ENCODE measurements around the gene GP9. TPM values are rescaled to one million over a fixed set of nuclear protein-coding genes. Genes with fewer than 3 reads are reported as not detected.

Gene GP9
- total and polyA plus RNA-seq, 9 of the 15 experiments (the other 6 are each of a cell fraction or from before 2014, with no cell fraction given), result not detected

GRCh38 chr3:129031476-129032215 lies 28.9 kb upstream of the GP9 start:
- TF ChIP-seq SRSF3 (IDR thresholded peaks at IDR 0.05; ENCODE audit: insufficient read depth, low read length), result no peak
- 33% methylated on average over 7 of the region's 10 CpGs for WGBS (ENCODE audit: insufficient coverage, low coverage, missing lambda C conversion rate)
- in situ Hi-C loops (cut with MboI) (no loop called here), intact Hi-C loops (cut with micrococcal nuclease) (no loop called here)
- FAIRE-seq (no peak), DNase-seq (ENCODE audit: extremely low read depth in 1 of 4, low spot score in 3 of 4) (no peak), ATAC-seq (no peak)
- Histone ChIP-seq H3K4me3 (no peak overlapping the region), H3K27me3 (ENCODE audit: control insufficient read depth in 2 of 2, insufficient read depth in 2 of 2, low read length in 2 of 2) (no peaks in the 10 kb centered on the region; a peak in 1 of 5 replicates), H3K79me2 (ENCODE audit: control insufficient read depth, insufficient read depth, low read length) (no peaks in the 10 kb centered on the region), H3K27ac (ENCODE audit: extremely low read depth, low read depth, low read length) (no peak overlapping the region), H3K9me3 (replicated peaks; ENCODE audit: control insufficient read depth, insufficient read depth, low read depth, low read length) (peaks cover 2% of the 10 kb centered on the region; the same call in 1 of the 2 replicates), H3K4me2 (ENCODE audit: insufficient read depth, low read length) (no peak overlapping the region), H3K4me1 (replicated peaks in 1 of 2; ENCODE audit: control insufficient read depth in 2 of 2, insufficient read depth in 2 of 2, low read length in 2 of 2) (peaks cover 2 to 16% of the 10 kb centered on the region in 2 experiments; a peak in 4 of 5 replicates), H3K36me3 (ENCODE audit: control insufficient read depth, insufficient read depth, low read length) (no peaks in the 10 kb centered on the region), H3K9ac (ENCODE audit: insufficient read depth in 1 of 2, low read depth in 2 of 2, low read length in 2 of 2) (no peak overlapping the region), H3K9me1 (ENCODE audit: control insufficient read depth, insufficient read depth, low read length) (no peaks in the 10 kb centered on the region), H2AFZ (ENCODE audit: low read depth, low read length) (no peak overlapping the region), H4K20me1 (replicated peaks; ENCODE audit: control insufficient read depth, insufficient read depth, low read length) (no peaks in the 10 kb centered on the region)
- no TSS peak for BruUV-seq (replicated peaks)
- CTCF ChIA-PET (ENCODE audit: low intra/inter-chr PET ratio), result no interaction called here
- POLR2A ChIA-PET, result interaction anchor here (1.0 to 1.1 kb wide), 2 partner anchors 10 to 22 kb away, joined by 3 to 4 read pairs; no protein-coding TSS in a partner anchor

DNA sequence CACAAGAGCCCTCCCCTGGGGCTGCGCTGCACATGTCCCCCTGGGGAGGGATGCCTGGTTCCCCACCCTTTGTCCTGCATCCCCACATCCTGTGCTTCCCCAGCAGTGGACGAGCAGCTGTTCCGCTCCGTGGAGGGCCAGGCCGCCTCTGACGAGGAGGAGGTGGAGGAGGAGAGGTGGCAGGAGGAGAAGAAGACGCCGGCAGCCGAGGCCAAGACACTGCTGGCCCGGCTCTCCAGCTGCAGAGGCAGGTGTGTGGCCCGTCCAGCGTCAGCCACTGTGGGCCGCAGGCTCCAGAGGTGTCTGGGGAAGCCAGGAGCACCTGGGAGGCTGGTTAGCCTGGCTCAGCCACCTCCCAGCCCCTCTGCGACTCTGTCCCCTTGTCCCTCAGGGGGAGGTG lies 27.9 kb upstream of the GP9 start:
- H3K79me2 ChIP-seq (ENCODE audit: control insufficient read depth, insufficient read depth, low read length), result no peaks in the 10 kb centered on the region
- ChIA-PET POLR2A (interaction anchor here (1.1 kb wide), 1 partner anchor 9 kb away, joined by 3 read pairs; no protein-coding TSS in a partner anchor), CTCF (ENCODE audit: low intra/inter-chr PET ratio) (no interaction called here)
- BruUV-seq (replicated peaks), result no TSS peak
- no peaks in the 10 kb centered on the region; a peak in 1 of 5 replicates for H3K27me3 ChIP-seq (ENCODE audit: control insufficient read depth in 2 of 2, insufficient read depth in 2 of 2, low read length in 2 of 2)
- H4K20me1 ChIP-seq (replicated peaks; ENCODE audit: control insufficient read depth, insufficient read depth, low read length), result no peaks in the 10 kb centered on the region
- no peak for FAIRE-seq
- H3K4me3 ChIP-seq, result no peak overlapping the region
- no peak; the same call in 2 of the 3 replicates for ATAC-seq
- H3K9me3 ChIP-seq (replicated peaks; ENCODE audit: control insufficient read depth, insufficient read depth, low read depth, low read length), result peaks cover 2% of the 10 kb centered on the region; the same call in 1 of the 2 replicates
- 17% methylated on average over 4 of the region's 14 CpGs for WGBS (ENCODE audit: insufficient coverage, low coverage, missing lambda C conversion rate)
- no peak overlapping the region for H3K4me2 ChIP-seq (ENCODE audit: insufficient read depth, low read length)
- in situ Hi-C loops (cut with MboI), result no loop called here
- H3K27ac ChIP-seq (ENCODE audit: extremely low read depth, low read depth, low read length), result no peak overlapping the region
- H3K9me1 ChIP-seq (ENCODE audit: control insufficient read depth, insufficient read depth, low read length), result no peaks in the 10 kb centered on the region
- no peak for DNase-seq (ENCODE audit: extremely low read depth in 1 of 4, low spot score in 3 of 4)
- H3K4me1 ChIP-seq (replicated peaks in 1 of 2; ENCODE audit: control insufficient read depth in 2 of 2, insufficient read depth in 2 of 2, low read length in 2 of 2), result peaks cover 0 to 5% of the 10 kb centered on the region in 2 experiments; a peak in 2 of 5 replicates
- no peak overlapping the region; a peak in 1 of 4 replicates for H3K9ac ChIP-seq (ENCODE audit: insufficient read depth in 1 of 2, low read depth in 2 of 2, low read length in 2 of 2)
- intact Hi-C loops (cut with micrococcal nuclease), result no loop called here
- H2AFZ ChIP-seq (ENCODE audit: low read depth, low read length), result no peak overlapping the region
- H3K36me3 ChIP-seq (ENCODE audit: control insufficient read depth, insufficient read depth, low read length), result no peaks in the 10 kb centered on the region
- TF ChIP-seq RBM39 (optimal IDR thresholded peaks at IDR 0.05; ENCODE audit: low read depth, low read length) (no peak), GATAD2A (IDR thresholded peaks at IDR 0.05) (no peak), KLF13 (tag; IDR thresholded peaks at IDR 0.05; ENCODE audit: borderline replicate concordance, low read depth) (no peak), SREBF1 (IDR thresholded peaks at IDR 0.05; ENCODE audit: borderline replicate concordance, low read depth, low read length) (no peak), EWSR1 (IDR thresholded peaks at IDR 0.05; ENCODE audit: borderline replicate concordance, low read depth, partially characterized antibody) (no peak)
- TF ChIP-seq, protein P1, sequence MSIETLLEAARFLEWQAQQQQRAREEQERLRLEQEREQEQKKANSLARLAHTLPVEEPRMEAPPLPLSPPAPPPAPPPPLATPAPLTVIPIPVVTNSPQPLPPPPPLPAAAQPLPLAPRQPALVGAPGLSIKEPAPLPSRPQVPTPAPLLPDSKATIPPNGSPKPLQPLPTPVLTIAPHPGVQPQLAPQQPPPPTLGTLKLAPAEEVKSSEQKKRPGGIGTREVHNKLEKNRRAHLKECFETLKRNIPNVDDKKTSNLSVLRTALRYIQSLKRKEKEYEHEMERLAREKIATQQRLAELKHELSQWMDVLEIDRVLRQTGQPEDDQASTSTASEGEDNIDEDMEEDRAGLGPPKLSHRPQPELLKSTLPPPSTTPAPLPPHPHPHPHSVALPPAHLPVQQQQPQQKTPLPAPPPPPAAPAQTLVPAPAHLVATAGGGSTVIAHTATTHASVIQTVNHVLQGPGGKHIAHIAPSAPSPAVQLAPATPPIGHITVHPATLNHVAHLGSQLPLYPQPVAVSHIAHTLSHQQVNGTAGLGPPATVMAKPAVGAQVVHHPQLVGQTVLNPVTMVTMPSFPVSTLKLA (conservative IDR thresholded peaks at IDR 0.05), result no peak
- TF ChIP-seq, protein P2, sequence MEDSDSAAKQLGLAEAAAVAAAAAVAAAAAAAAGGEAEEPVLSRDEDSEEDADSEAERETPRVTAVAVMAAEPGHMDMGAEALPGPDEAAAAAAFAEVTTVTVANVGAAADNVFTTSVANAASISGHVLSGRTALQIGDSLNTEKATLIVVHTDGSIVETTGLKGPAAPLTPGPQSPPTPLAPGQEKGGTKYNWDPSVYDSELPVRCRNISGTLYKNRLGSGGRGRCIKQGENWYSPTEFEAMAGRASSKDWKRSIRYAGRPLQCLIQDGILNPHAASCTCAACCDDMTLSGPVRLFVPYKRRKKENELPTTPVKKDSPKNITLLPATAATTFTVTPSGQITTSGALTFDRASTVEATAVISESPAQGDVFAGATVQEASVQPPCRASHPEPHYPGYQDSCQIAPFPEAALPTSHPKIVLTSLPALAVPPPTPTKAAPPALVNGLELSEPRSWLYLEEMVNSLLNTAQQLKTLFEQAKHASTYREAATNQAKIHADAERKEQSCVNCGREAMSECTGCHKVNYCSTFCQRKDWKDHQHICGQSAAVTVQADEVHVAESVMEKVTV (CRISPR knock-in tag; IDR thresholded peaks at IDR 0.05), result no peak
